GM19025 (cell line): Measurements from ENCODE around the gene HIRA.

Experiments used
- ATAC-seq: cut with Tn5 transposase; IDR thresholded peaks from one replicate; pipeline ENCODE4 v1.9.1; 2021; ENCODE audit warnings: mild to moderate bottlenecking, low read depth, moderate library complexity; ENCODE audit not compliant: unreplicated experiment

HIRA gene, protein sequence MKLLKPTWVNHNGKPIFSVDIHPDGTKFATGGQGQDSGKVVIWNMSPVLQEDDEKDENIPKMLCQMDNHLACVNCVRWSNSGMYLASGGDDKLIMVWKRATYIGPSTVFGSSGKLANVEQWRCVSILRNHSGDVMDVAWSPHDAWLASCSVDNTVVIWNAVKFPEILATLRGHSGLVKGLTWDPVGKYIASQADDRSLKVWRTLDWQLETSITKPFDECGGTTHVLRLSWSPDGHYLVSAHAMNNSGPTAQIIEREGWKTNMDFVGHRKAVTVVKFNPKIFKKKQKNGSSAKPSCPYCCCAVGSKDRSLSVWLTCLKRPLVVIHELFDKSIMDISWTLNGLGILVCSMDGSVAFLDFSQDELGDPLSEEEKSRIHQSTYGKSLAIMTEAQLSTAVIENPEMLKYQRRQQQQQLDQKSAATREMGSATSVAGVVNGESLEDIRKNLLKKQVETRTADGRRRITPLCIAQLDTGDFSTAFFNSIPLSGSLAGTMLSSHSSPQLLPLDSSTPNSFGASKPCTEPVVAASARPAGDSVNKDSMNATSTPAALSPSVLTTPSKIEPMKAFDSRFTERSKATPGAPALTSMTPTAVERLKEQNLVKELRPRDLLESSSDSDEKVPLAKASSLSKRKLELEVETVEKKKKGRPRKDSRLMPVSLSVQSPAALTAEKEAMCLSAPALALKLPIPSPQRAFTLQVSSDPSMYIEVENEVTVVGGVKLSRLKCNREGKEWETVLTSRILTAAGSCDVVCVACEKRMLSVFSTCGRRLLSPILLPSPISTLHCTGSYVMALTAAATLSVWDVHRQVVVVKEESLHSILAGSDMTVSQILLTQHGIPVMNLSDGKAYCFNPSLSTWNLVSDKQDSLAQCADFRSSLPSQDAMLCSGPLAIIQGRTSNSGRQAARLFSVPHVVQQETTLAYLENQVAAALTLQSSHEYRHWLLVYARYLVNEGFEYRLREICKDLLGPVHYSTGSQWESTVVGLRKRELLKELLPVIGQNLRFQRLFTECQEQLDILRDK

DNA sequence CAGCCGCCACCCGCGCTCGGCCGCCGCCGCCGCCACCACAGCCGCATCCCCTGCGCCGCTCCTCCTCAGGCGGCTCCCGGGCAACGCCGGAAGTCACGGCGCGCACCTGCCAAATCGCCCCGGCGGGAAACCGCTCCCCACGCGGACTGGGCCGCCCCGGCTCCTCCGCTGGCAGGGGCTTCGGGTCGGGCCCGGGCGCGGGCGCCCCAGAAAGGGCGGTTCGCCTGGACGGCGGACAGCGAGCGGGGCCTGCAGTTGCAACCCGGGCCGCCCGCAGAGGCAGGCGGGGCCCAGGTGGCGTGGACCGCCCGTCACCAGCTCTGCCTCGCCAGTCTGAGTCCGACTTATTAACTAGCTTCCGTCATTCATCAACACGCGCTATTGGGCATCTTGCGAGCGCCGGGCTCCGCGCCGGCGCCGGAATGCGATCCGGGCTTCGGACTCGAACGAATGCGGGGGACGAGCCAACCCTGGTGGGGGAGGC, at the start of gene HIRA:
TSS of gene HIRA (minus strand) at position 85 of the 484 bp plus-strand sequence. CDS start 257 bp downstream, outside the sequence.
- peak; percentile 35 for ATAC-seq

DNA sequence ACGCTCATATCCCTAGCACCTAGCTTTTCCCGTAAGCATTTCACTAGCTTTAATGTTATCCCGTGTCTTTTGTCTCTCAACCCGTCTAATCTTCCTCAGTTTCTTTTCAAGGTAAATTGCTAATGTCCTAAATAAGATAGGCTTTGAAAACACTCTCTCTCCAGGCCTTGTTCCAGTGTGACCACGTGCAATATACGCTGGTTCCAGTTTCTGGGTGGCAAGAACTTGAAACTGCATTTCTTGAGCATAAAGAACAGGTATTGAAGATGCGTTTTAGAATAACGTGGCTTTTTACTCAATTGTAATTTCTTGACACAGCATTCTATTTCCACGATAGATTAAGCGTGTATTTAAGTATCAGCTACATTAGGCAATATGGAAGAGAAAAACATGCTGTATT, 49.3 kb upstream of the HIRA start:
- ATAC-seq: no peak

DNA sequence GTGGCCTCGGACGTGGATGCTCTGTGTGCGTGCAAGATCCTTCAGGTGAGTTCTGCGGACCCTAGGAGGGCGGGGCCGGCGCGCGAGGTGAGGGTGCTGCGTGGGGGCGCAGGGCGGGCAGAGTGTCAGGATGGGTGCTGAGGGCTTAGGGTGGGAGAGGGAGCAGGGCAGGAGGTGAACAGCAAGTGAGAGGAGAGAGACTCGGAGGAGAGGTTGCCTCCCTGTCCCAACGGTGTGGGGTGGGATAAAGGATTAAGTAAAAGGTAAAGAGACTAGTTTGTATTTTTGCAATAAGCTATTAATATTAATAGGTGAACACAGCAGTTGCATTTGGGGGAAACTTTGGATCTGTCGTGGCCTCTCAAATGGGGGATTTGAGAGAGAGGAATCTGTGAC, 48.6 kb upstream of the HIRA start:
- ATAC-seq: no peak

DNA sequence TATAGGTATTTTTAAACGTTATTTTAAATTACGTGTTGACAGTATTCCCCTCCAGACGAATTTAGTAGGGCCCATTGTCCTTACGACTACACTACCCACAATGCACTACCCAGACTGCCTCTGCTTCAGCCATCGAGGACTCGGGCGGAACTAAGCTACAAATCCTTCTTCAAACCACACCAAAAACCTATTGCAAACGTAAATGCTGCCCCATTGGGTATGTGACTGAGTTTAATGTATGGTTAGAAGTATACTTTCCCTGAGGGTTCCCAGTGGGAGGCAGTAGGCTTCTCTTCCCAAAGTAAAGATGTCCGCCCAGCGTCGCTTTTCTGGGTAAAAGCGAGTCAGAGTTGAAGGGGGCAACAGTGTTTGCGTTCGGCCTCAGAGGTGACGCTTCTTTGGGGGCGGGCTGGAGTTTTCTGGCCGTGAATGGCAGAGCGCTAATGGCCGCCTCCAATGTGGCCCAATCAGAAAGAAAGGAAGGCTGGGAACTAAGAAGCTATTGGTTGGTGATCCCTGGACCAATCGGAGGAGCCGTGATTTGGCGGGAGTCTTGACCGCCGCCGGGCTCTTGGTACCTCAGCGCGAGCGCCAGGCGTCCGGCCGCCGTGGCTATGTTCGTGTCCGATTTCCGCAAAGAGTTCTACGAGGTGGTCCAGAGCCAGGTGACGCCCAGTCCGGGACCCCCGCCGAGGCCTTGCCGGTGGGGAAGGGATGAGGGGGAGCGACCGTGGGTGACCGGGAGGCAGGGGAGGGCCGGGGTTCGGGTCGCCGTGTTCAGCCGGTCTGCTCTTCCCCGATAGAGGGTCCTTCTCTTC, 48.0 kb upstream of the HIRA start, which contains the start of gene CDC45:
TSS of gene CDC45 (plus strand) at position 566 of the 818 bp plus-strand sequence. CDS start at position 615, 49 bp downstream.
- ATAC-seq: peak; percentile 83

DNA sequence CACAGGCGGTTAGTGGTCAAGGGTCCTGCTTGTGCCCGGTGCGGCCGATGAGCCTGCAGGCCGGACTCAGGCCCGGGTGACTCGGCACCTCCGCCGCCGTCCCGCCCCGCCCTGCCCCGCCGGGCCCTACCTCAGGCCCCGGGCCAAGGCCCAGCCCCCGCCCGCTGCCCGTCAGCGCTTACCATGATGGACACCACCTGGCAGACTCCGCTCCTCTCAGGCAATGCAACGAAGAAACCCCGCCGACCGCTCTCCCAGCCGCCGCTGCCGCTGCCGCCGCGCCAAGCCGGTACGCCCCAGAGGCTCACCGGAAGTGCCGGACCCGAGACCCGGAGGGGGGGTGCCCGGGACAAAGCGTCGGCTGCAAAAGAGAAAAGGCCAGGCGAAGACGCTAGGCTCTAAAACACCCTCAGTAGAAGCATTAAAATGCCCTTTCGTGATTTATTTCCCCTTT, 47.4 kb upstream of the HIRA start, which contains the start of gene UFD1:
TSS of gene UFD1 (minus strand) at position 293 of the 454 bp plus-strand sequence. CDS start at position 185, 108 bp downstream.
- ATAC-seq: peak; percentile 52

DNA sequence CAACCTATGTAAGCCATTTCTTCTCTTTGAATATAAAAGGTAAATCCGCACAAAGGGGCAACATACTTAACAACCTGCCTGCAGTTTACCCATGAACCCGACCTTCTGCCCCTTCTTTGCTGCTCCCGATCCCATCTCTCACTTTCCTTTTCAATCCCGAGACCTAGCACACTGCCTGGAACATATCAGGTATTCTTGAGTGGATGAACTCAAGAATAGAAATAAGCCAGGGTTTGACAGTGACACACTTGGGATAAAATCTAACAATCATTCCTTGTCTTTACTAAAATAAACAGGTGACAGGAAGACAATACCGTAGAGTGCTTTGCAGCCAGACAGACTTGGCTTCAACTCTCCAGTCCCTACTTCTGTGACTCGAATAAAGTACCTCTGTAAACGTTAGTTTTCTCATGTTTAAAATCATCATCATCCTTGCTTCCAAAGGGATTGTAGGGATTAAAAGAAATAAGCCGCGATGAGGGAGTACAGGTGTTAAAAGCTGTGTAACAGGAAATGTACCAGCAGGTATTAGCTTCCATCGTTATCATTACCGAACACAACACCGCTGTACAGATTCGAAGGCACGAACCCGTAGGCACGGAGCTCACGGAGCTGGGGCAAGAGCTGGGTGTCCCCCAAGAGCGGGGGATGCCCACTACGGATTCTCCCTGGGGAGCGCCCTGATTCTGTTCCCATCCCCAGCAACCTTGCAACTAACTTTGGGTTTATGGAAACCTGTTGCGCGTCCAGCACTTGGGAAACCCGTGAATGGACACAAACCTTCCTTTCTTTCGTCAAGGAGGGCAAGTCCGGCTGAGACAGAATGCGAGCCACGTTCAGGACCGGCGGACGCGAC, 46.7 kb upstream of the HIRA start:
- ATAC-seq: no peak

DNA sequence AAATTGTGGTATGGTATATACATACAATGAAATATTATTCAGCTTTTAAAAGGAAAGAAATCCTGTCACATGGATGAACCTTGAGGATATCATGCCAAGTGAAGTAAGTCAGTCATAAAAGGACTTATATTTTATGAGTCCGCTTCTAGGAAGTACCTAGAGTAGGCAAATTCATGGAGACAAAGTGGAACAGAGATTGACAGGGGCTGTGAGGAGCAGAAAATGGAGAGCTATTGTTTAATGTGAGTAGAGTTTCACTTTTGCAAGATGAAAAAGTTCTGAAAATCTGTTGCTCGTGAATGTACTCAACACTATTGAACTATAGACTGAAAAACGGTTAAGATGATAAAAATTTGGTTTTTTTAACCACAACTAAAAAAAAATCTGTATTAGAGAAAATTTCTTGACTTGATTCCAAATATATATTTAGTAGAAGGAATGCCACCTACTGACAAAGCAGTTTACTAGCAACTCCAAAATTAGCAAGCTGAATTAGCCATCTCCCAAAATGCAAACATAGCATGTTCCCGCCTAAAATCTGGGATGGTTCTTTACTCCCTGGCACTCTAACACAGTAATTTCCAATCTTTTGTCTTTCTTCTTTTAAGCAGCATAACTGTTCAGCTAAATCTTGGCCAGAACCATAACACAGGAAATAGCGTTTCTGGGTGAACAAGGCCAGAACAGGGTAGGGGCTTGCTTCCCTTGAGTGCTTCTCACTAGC, 46.0 kb upstream of the HIRA start:
- no peak for ATAC-seq

DNA sequence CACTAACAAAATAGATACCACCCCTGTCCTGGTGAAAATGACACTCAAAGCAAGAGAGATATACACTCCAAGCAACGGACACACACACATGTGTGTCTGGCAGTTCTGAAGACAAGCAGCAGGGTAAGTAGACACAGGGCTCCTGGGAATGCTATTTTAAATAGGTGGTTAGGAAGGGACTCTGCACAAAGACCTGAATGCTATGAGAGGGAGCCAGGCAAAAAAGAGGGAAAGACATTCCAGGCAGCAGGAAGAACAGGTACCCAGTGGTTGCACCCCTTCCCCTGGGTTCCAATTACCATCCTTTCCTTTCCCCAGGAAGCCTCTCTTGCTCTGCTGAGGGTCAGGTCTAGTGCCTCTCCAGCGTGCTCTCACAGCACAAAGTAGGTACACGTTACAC, 44.5 kb upstream of the HIRA start:
- ATAC-seq: no peak

DNA sequence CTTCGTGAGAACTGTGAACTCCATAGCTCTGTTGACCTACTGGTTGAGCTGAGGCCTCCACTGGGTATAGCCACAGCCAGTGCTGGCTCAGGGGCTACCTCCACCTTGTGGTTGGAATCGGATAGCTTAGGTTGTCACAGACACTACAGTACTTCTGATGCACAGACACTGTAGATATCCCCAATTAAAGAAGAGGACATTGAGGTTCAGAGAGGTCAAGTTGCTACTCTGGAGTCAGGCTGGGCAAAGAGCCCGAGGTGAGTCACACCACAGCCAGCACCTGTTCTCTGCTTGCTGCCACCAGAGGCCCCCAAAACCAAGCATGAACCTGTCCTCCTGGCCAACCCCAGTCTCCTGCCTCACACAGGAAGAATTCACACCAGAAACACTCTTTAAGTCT, 42.0 kb upstream of the HIRA start:
- no peak for ATAC-seq

DNA sequence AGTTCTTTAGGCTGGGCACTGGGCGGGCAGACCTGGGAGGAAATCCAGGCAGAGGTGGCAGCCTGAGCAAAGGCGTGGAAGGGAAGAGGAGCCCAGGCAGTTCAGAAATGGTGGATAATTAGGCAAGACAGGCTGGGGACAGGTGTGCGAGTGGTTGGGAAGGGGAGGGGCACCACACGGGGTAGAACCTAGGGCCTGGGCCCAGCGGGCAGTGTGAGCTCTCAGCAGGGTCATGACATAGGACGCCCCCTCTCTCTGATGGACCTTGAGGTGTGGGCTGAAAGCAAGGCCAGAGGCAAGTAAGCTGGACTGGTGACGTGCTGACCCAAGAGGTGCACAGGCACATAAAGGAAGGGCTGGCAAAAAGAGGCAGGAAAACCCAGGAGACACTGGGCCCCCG, 40.7 kb upstream of the HIRA start:
- no peak for ATAC-seq

DNA sequence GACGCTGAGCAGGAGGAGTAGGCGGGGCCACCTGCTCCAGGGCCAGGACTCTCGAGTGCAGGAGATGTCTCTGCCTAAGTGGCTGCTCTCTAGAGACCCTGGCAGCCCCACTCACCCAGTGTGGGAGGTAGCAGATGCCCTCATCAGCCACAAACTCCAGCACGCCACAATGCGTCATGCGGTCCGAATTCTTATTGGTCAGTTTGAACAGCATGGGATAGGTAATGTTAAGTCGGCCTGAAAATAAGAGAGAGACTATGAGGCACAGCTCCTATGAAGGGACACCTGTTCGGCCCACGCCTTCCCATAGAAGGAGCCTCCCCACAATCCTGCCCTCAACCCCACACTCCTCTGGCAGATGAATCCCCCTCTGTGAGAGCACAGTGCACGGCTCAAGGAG, 40.0 kb upstream of the HIRA start:
- no peak for ATAC-seq

DNA sequence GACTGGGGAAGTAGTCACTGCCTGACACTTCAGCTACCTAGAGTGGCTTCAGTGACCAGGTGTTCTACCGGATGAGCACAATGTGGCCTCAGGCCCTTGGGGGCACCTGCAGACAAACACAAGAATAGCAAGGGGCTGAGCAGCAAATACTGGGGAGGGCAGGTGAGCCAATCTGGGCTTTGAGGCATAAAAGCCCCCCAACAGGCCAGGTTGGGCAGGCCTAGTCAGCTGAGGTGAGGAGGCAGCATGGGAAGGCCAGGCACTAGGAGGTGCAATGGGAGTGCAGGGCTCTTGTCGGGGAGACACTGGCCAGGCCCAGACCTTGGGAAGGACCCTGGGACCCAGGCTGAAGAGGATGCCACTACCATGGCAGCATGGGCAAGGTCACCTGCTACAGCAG, 38.5 kb upstream of the HIRA start:
- no peak for ATAC-seq

DNA sequence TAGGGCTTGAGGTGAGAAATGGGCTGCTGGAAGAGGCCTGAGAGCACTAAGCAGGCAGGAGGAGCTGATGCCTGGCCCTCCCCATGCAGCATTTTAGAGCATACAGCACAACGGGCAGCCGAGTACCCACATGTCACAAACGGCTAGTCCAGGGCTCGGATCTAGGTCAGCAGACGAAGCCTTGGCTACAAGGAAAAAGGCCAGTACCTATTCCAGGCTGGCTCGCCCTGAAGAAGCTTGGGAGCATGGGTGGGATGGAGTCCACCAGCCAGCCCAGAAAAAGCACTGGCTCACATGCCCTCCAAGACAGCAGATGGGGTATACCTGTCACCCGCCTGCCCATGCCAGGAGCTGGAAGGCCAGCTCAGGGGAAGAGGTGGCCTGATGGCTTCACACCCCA, 37.9 kb upstream of the HIRA start:
- ATAC-seq: no peak

DNA sequence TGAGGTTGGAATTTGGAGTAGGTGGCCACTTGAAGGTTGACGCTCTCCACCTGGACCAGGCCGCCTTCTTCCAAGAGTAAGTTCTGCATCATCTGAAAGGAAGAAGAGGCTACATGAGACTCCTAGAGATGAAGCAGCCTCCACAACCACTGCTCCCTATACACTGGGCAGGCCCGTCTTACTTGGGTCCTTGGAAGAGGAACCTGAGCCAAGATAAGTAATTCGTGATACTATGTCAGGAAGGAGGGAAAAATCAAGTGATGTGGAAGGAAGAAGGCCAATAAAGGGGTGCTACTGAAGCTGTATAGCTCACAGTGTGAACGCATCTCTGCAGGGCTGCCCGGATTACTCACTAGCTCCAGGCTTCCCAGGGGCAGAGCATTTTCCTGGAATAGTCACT, 36.4 kb upstream of the HIRA start:
- ATAC-seq: no peak

DNA sequence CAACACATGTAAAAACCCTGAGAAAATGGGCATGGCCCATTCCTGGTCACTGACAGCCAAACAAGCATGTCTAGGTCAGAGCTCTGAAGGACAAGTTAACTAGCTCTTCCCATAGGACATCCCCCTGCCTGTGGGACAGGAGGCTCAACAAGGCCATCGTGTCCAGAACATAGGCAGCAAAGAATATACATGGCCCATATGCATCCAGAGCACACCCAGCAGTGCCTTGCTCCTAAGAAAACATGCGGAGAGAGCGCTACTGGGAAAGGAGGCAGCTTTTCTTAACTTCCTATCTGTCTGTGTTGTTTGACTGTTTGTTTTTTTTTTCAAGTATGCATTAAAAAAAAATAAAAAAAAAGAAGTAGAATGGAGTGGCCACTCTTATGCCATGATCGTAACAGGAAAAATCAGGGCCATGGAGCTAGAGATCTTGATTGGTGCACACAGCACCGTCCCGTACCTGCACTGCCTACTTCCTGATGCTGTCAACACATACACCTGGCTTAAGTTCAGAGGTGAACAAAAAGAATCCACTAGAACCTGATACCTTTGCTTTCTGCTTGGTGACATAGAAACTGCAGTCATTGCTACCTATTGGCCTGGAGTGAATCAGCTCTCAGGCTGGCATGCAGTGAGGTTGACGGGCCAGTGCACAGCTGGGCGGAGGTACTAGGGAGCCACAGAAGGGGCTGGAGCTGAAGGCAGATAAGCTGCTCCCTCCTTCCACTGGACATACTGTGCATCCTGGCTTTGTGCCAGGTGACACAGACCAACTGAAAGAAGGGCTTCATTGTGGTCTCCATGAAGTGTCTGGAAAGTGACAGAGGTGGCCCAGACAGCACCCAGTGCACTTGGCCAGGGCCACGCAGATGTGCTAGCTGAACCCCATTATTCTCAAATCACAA, 35.6 kb upstream of the HIRA start:
- no peak for ATAC-seq

DNA sequence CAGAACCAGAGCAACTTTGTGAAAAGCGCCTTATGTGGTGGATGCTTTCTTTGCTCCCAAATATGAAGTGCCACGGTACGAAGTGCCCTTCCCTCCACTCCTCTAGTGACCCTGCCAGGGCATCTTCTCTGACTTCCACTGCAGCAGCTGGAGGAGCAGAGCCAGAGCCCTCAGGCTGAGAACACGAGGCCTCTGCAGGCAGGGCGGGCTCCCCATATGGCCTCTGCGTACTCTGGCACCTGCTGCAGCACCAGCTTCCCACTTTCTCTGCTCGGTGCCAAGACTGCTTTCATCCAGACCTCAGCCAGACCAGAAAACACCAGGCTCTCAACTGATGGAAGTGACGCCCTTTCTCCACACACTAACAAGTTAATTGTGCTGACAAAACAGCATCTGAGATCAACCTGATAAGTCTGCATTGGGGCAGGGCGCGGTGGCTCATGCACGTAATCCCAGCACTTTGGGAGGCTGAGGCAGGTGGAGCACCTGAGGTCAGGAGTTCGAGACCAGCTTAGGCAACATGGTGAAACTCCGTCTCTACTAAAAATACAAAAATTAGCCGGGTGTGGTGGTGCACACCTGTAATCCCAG, 34.7 kb upstream of the HIRA start:
- no peak for ATAC-seq

DNA sequence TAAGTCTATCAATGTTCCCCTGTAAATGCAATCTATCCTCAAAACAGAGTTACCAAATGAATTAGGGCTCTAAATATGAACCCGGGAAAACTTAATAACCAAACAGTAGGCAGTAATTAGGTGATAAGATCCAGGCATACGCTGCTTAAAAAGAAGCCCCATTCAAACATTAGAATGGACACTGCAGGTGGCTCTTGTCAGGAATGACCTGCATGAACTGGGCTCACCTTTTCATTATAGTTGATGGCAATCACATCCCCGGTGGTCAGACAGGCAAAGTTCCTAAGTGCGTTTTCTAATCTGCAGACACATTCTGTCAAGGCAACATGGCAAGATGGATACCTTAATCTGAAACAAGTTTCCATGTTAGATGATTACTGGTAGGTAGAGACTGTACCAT, 33.4 kb upstream of the HIRA start:
- no peak for ATAC-seq
